ENCODE measurements around the gene IFNA6.

IFNA6 gene

GRCh38 chr9:21348430-21348970 is 2.2 kb downstream of the IFNA6 start:
- peaks cover 2% of the 10 kb centered on the region for H3K9me3 Mint-ChIP-seq
- H3K4me3 Mint-ChIP-seq, result no peak overlapping the region
- H3K36me3 Mint-ChIP-seq (ENCODE audit: low read depth), result no peaks in the 10 kb centered on the region
- no peaks in the 10 kb centered on the region for H3K4me1 Mint-ChIP-seq
- no peak overlapping the region for H3K27ac Mint-ChIP-seq
- H3K27me3 Mint-ChIP-seq, result peaks cover 30% of the 10 kb centered on the region
- DNase-seq (no peak), ATAC-seq (no peak)

- Mint-ChIP-seq H3K27ac (no peak overlapping the region), H3K9me3 (peaks cover 2% of the 10 kb centered on the region), H3K27me3 (peaks cover 23% of the 10 kb centered on the region), H3K36me3 (ENCODE audit: low read depth) (no peaks in the 10 kb centered on the region), H3K4me3 (no peak overlapping the region), H3K4me1 (peaks cover 9% of the 10 kb centered on the region)
- no peak for DNase-seq
- no peak for ATAC-seq
Observed at GRCh38 chr9:21340735-21341134, 10.0 kb downstream of the IFNA6 start.

GRCh38 chr9:21336457-21336856 is 14.2 kb downstream of the IFNA6 start:
- no peaks in the 10 kb centered on the region for H3K9me3 Mint-ChIP-seq
- no peak overlapping the region for H3K27ac Mint-ChIP-seq
- ATAC-seq, result no peak
- H3K4me3 Mint-ChIP-seq, result peak overlapping the region; percentile 94
- H3K4me1 Mint-ChIP-seq, result peaks cover 44% of the 10 kb centered on the region
- H3K27me3 Mint-ChIP-seq, result peaks cover 4% of the 10 kb centered on the region
- no peak for DNase-seq
- H3K36me3 Mint-ChIP-seq (ENCODE audit: low read depth), result peaks cover 26% of the 10 kb centered on the region

DNA sequence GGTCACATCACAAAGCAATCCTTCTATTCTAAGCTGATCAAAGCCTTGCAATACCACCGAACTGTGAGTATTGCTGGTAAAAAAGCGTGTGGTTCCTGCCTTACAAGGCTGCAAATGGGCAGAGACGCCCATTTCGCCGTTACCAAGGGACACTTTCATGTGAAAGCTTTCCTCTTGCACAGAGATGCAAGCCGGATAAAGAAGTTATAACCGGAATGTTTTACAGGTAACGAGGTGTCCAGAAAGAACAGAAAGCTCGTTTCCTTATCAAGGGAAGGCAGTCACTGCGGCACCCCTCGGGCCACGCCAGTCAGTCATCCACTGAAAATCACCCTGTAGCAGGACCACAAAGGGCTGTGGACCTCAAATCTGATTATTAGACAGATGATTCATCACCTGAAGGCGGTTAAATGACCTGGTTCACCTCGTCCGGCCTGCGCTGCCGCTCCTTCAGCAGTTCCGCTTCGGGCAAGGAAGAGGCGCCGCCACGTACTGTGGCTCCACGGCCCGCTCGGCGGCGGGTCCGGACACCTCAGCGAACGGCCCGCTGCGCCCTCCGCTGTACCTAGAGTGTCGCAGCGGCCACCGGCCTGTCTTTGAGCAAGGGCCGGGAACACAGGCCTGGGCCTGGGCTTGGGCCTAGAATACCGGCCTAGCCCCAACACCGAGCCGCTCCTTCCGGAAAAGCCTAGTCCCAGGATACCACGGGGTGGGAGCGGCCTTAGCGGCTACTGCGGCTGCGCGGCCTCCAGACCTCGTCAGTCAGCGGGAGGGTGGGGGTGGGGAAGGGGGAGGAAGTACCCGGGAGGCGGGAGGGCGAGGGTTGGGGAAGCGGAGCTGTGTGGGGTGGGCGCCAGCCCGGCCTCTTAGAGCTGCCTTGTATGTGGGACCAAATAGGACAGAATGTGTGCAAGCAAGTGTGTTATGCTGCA is 15.7 kb downstream of the IFNA6 start, which contains the start of gene KLHL9:
Gene KLHL9 (minus strand): TSS at position 704 of the 932 bp plus-strand sequence. CDS start 545 bp downstream, at position 159.
- Mint-ChIP-seq H3K27ac (peak within 1 kb of the TSS; percentile 89), H3K9me3 (no peaks in the 10 kb centered on the region), H3K4me3 (peak within 1 kb of the TSS; percentile 94), H3K4me1 (peaks cover 56% of the 10 kb centered on the region), H3K36me3 (ENCODE audit: low read depth) (peaks cover 29% of the 10 kb centered on the region), H3K27me3 (peaks cover 4% of the 10 kb centered on the region)
- ATAC-seq (peak; percentile 88), DNase-seq (peak; percentile 89)

DNA sequence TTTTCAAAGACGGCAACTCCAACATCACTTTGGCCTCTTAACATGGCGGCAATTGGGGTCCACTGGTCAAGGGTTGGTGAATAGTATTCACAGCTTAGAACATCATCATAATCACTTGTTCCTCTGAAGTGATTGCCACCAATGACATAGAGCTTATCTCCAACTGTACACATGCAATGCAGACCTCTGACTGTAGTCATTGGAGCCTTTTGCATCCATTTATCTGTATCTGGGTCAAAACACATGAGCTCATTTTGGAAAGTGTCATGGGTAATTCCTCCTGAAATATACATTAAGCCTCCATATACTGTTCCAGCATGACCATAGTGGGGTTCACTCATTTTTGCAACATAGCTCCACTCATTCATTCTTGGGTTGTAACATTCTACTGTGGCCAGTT is 17.5 kb downstream of the IFNA6 start:
- no peak for ATAC-seq
- Mint-ChIP-seq H3K4me3 (peak overlapping the region; percentile 94), H3K4me1 (peaks cover 69% of the 10 kb centered on the region), H3K36me3 (ENCODE audit: low read depth) (peaks cover 29% of the 10 kb centered on the region), H3K27me3 (peaks cover 2% of the 10 kb centered on the region), H3K9me3 (no peaks in the 10 kb centered on the region), H3K27ac (peak overlapping the region; percentile 23)
- DNase-seq, result no peak

GRCh38 chr9:21331676-21332402 is 18.8 kb downstream of the IFNA6 start:
- DNase-seq (no peak), ATAC-seq (no peak)
- H3K36me3 Mint-ChIP-seq (ENCODE audit: low read depth), result peaks cover 29% of the 10 kb centered on the region
- peak overlapping the region; percentile 94 for H3K4me3 Mint-ChIP-seq
- H3K27ac Mint-ChIP-seq, result no peak overlapping the region
- H3K27me3 Mint-ChIP-seq, result no peaks in the 10 kb centered on the region
- H3K9me3 Mint-ChIP-seq, result no peaks in the 10 kb centered on the region
- peaks cover 82% of the 10 kb centered on the region for H3K4me1 Mint-ChIP-seq

DNA sequence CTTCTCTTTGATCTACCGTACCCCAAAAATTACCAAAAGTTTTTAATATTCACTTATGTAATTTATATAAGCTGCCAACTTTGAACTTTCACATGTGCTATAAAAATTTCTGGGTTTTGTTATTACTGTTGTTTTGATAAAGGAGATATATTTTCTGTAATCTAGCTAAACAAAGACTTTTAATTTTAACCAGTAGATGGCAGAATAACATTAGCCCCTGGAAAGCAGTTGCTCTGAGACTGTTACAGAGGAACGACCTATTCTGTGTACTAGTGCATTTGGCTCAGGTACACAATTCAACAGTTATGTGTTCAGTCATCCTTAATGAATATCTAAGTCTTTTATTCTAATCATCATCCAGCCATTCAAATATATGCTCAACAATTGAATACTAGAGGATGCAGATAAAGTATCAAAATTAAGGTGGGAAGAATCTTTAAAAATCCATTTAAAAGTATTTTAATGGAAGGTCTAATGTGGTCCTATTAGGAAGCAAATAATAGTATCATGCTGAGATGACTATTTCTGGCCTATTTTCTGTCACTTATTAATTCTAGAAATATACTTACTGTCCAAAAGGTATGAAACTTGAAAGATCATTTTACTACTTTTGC is 24.1 kb downstream of the IFNA6 start:
- no peak overlapping the region for H3K4me3 Mint-ChIP-seq
- H3K27me3 Mint-ChIP-seq, result no peaks in the 10 kb centered on the region
- peaks cover 14% of the 10 kb centered on the region for H3K36me3 Mint-ChIP-seq (ENCODE audit: low read depth)
- ATAC-seq (peak; percentile 75), DNase-seq (no peak)
- no peak overlapping the region for H3K27ac Mint-ChIP-seq
- H3K4me1 Mint-ChIP-seq, result peaks cover 45% of the 10 kb centered on the region
- no peaks in the 10 kb centered on the region for H3K9me3 Mint-ChIP-seq

GRCh38 chr9:21324047-21324446 is 26.6 kb downstream of the IFNA6 start:
- H3K36me3 Mint-ChIP-seq (ENCODE audit: low read depth), result peaks cover 13% of the 10 kb centered on the region
- peaks cover 26% of the 10 kb centered on the region for H3K4me1 Mint-ChIP-seq
- H3K9me3 Mint-ChIP-seq, result no peaks in the 10 kb centered on the region
- H3K27me3 Mint-ChIP-seq, result no peaks in the 10 kb centered on the region
- ATAC-seq (no peak), DNase-seq (no peak)
- peak overlapping the region; percentile 4 for H3K27ac Mint-ChIP-seq
- H3K4me3 Mint-ChIP-seq, result no peak overlapping the region

DNA sequence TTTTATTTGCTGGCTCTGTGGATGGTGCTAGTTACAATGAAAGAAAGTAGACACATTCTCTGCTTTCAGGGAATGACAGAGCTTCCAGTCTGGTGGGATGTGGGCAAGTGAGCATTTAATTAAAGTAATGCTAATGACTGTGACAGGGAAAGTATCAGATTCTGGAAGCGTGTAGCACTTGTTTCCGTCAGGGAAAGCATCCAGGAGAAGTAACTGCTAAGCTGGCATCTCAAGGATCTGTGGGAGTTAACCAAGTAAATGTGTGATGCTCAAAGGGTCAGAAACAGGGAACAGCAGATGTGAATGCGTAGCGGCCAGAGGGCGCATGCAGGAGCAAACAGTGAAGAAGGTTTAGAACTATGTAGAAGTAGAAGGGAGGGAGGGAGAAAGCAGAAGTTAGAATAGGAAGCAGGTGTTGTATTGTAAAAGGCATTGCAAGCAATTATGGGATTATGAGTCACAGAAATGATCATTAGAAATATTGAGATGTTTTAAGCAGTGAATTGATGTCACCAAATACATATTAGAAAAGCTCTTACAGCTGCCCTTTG is 27.7 kb downstream of the IFNA6 start:
- no peak for ATAC-seq
- Mint-ChIP-seq H3K4me3 (no peak overlapping the region), H3K9me3 (no peaks in the 10 kb centered on the region), H3K27me3 (no peaks in the 10 kb centered on the region), H3K4me1 (peaks cover 22% of the 10 kb centered on the region), H3K27ac (no peak overlapping the region), H3K36me3 (ENCODE audit: low read depth) (peaks cover 13% of the 10 kb centered on the region)
- DNase-seq, result no peak

DNA sequence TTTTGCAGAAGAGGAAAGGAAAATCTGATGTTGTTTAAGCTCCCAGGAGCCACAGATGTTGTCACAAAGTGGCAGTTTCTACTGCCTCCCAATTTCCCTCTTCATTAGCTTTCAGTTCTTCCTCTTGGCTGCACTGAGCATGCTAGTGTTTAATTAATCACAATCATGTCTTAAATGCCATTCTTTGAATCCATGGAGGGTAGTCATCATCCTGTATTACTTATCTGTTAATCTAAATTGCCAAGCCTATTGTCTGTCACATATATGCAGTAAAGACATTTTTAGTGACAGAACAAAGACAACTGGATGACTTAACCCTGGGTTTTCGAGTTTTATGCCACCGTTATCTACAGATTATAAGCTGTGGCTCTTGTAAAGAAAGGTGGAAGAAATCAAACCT is 30.2 kb downstream of the IFNA6 start:
- H3K4me1 Mint-ChIP-seq, result peaks cover 7% of the 10 kb centered on the region
- H3K27ac Mint-ChIP-seq, result no peak overlapping the region
- no peak overlapping the region for H3K4me3 Mint-ChIP-seq
- no peaks in the 10 kb centered on the region for H3K9me3 Mint-ChIP-seq
- peak; percentile 52 for ATAC-seq
- DNase-seq, result no peak
- H3K36me3 Mint-ChIP-seq (ENCODE audit: low read depth), result peaks cover 7% of the 10 kb centered on the region
- no peaks in the 10 kb centered on the region for H3K27me3 Mint-ChIP-seq

- DNase-seq, result peak; percentile 23
- Mint-ChIP-seq H3K36me3 (ENCODE audit: low read depth) (peaks cover 4% of the 10 kb centered on the region), H3K9me3 (no peaks in the 10 kb centered on the region), H3K27ac (no peak overlapping the region), H3K4me1 (peaks cover 5% of the 10 kb centered on the region), H3K4me3 (no peak overlapping the region), H3K27me3 (no peaks in the 10 kb centered on the region)
- ATAC-seq, result peak; percentile 49
Observed at GRCh38 chr9:21317956-21318923, 32.4 kb downstream of the IFNA6 start.

- Mint-ChIP-seq H3K27me3 (no peaks in the 10 kb centered on the region), H3K36me3 (ENCODE audit: low read depth) (peaks cover 4% of the 10 kb centered on the region), H3K9me3 (no peaks in the 10 kb centered on the region), H3K4me1 (peaks cover 5% of the 10 kb centered on the region), H3K4me3 (no peak overlapping the region), H3K27ac (no peak overlapping the region)
- no peak for ATAC-seq
- no peak for DNase-seq
Observed at GRCh38 chr9:21316860-21317259, 33.8 kb downstream of the IFNA6 start.

GRCh38 chr9:21316032-21316842 is 34.5 kb downstream of the IFNA6 start:
- DNase-seq, result no peak
- Mint-ChIP-seq H3K27ac (no peak overlapping the region), H3K4me1 (peaks cover 5% of the 10 kb centered on the region), H3K36me3 (ENCODE audit: low read depth) (peaks cover 4% of the 10 kb centered on the region), H3K27me3 (no peaks in the 10 kb centered on the region), H3K9me3 (no peaks in the 10 kb centered on the region), H3K4me3 (no peak overlapping the region)
- no peak for ATAC-seq
